NT2/D1 (cell line): ENCODE results near the gene FBXO9.

Source experiments
- YY1 ChIP-seq: IDR thresholded peaks from 2 replicates; pipeline ENCODE4 v1.6.1; 2011; ENCODE audit not compliant: insufficient read length, insufficient read depth
- ZNF274 ChIP-seq: IDR thresholded peaks from 2 replicates; pipeline ENCODE4 v1.6.1; 2011; ENCODE audit warnings: mild to moderate bottlenecking, low read depth, low read length

- TF ChIP-seq YY1 (no peak), ZNF274 (no peak)
These were observed 35.8 kb downstream of the FBXO9 start for GRCh38 chr6:53101006-53101405.
